Endothelial cell (in vitro differentiated cells): ENCODE measurements around the gene CMTR1. TPM values are rescaled to one million over a fixed set of nuclear protein-coding genes. Genes with fewer than 3 reads are reported as not detected.

Source experiments
- DNase-seq: peaks from one replicate; pipeline ENCODE4 v3.0.0; 2021; ENCODE audit warnings: low spot score
- H3K27ac Mint-ChIP-seq: one replicate; pipeline ENCODE4 v1.8.0; 2021; ENCODE audit warnings: mixed read lengths, inconsistent platforms; ENCODE audit not compliant: unreplicated experiment
- H3K27me3 Mint-ChIP-seq: one replicate; pipeline ENCODE4 v1.8.0; 2021; ENCODE audit warnings: mild to moderate bottlenecking, moderate library complexity, mixed read lengths, inconsistent platforms; ENCODE audit not compliant: unreplicated experiment
- H3K36me3 Mint-ChIP-seq: one replicate; pipeline ENCODE4 v1.8.0; 2021; ENCODE audit warnings: mild to moderate bottlenecking, low read depth, mixed read lengths, inconsistent platforms; ENCODE audit not compliant: unreplicated experiment
- H3K4me1 Mint-ChIP-seq: one replicate; pipeline ENCODE4 v1.8.0; 2021; ENCODE audit warnings: mild to moderate bottlenecking, mixed read lengths, inconsistent platforms; ENCODE audit not compliant: unreplicated experiment
- H3K4me3 Mint-ChIP-seq: one replicate; pipeline ENCODE4 v1.8.0; 2021; ENCODE audit warnings: mild to moderate bottlenecking, mixed read lengths, inconsistent platforms; ENCODE audit not compliant: unreplicated experiment
- H3K9me3 Mint-ChIP-seq: one replicate; pipeline ENCODE4 v1.8.0; 2021; ENCODE audit warnings: mixed read lengths, inconsistent platforms; ENCODE audit not compliant: unreplicated experiment
- CTCF ChIP-seq: fragments of 200-600 bp; sonication (generic); IDR thresholded peaks from one replicate; pipeline ENCODE4 v1.5.0; 2021; ENCODE audit warnings: antibody characterized with exemption; ENCODE audit not compliant: unreplicated experiment
- total RNA-seq: library from RNA; stranded (reverse); fragmentation: NEBNext Ultra II Directional; extraction: Animal tissue kit (Norgen Biotek cat#: 25700); gene quantifications from one replicate; pipeline ENCODE4 v1.2.1, GENCODE V29; 2021; ENCODE audit not compliant: unreplicated experiment

CMTR1 gene
- total RNA-seq, 1 donor from 2014 or later: 50.0 TPM

DNA sequence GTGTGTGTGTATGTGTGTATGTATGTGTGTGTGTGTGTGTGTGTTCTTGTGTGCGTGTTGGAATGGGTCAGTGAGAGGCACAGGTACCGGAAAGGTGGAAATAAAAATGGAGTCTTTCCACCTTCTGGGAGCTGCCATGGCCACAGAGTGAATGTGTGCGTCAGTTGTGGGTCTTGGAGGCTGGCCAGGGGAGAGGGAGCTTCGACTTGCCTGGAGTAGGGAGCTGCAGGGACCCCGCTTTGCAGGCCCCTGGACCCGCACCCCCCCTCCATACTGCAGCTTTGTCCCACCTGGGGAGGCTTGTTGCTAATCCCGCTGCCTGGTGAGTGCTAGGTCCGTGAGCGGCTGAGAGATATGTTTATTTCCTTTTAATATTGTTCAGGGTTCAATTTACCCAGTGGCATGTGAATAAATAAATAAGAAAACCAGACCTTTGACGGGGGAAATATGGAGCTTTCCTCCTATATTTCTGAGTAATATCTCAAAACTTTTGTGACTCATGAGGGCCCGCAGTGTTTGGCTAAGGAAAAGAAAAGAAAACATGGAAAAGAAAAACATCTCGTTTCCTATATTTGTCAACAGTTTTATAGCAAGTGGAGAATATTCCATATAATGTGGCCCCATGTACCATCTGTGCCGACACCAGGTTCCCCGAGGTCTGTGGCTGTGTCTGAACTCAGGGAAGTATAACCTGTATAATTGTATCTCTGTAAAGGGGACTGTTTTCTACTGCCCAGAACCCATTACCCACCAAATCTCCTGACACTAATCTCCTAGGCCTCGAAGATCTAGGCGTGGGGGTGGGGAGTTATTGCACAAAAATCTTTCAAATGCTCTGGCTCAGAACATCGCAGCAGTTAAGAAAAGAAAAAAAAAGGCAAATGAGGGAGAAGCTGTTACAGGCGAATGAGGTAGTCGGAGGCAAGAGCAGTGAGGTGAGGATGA lies 91.3 kb downstream of the CMTR1 start:
- Mint-ChIP-seq H3K4me1 (no peaks in the 10 kb centered on the region), H3K36me3 (no peaks in the 10 kb centered on the region), H3K9me3 (no peaks in the 10 kb centered on the region), H3K27ac (no peak overlapping the region), H3K4me3 (no peak overlapping the region), H3K27me3 (peaks cover 1% of the 10 kb centered on the region)
- no peak for DNase-seq
- no peak for TF ChIP-seq CTCF

DNA sequence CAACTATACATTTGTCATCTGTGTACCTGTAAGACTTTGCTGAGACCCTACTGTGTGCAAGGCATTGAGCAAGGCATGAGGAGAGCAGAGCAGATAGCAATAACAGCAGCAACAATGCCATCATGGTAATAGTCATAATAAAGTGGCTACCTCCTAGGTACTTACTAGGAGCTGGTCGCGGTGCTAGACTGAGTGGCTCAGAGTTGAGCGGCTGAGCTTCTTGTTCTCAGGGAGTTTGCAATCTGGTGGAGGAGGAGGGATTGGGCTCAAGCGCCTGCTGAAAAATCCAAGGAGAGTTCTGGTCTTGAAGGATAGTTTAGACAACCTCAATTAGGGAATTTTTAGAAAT lies 91.9 kb downstream of the CMTR1 start:
- TF ChIP-seq CTCF: no peak

DNA sequence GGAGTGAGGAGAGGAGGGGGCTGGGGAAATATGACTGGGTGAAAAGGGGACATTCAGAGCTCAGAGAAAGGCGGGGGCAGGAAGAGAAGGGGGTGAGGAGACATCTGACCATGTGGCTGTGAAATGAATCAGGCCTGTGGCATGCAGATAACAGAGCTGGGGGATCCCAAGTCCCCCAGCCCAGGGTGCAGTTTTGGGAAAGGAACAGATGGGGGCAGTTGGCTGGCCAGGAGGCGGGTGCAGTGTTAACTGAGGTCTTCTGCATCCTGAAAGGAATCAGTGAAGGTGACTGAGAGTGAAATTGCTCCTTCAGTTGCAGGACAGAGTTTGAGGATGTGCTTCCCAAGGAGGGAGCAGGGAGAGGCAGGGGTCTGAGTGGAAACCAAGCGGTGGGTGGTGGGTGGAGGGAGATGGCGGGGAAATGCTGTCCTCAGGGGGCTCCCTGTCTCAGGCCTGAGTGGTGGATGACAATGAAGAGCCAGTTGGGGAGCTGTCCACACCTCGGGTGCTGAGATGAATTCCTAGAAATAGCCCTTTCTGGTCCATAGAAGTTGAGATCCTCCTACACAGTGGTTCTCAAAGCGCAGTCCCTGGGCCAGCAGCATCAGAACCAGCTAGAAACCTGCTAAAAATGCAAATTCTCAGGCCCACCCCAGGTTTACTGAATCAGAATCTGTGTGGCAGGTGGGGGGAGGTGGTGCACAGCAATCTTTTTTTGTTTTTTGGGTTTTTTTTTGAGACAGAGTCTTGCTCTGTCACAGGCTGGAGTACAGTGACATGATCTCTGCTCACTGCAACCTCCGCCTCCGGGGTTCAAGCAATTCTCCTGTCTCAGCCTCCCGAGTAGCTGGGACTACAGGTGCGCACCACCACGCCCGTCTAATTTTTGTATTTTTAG lies 92.7 kb downstream of the CMTR1 start:
- H3K4me1 Mint-ChIP-seq: no peaks in the 10 kb centered on the region
- H3K4me3 Mint-ChIP-seq: no peak overlapping the region
- no peak for TF ChIP-seq CTCF
- H3K27ac Mint-ChIP-seq: no peak overlapping the region
- DNase-seq: peak; percentile 50
- H3K27me3 Mint-ChIP-seq: peaks cover 1% of the 10 kb centered on the region
- H3K36me3 Mint-ChIP-seq: no peaks in the 10 kb centered on the region
- H3K9me3 Mint-ChIP-seq: no peaks in the 10 kb centered on the region

More for the DNA sequence above, 91.9 kb downstream of the CMTR1 start:
- DNase-seq: no peak
- H3K27me3 Mint-ChIP-seq: peaks cover 1% of the 10 kb centered on the region
- no peaks in the 10 kb centered on the region for H3K4me1 Mint-ChIP-seq
- no peaks in the 10 kb centered on the region for H3K36me3 Mint-ChIP-seq
- H3K9me3 Mint-ChIP-seq: no peaks in the 10 kb centered on the region
- no peak overlapping the region for H3K27ac Mint-ChIP-seq
- no peak overlapping the region for H3K4me3 Mint-ChIP-seq

DNA sequence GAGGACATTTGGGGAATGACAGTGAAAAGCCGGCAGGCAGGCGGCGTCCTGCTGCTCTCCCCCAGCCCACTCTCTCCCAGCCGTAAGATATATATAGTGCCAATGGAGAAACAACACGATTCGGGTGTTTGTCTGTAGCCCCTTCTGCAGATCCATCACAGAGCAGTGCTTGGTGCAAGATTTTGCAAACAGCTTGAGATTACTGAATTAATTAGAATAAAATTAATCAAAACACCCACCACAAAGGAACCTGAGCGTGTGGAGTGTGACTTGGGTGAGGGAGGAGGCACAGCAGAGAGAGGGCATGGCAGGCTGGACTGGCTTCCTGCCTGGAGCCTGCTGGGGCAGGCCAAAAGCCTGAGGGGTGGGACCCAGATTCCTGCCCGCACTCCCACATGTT lies 95.5 kb downstream of the CMTR1 start:
- TF ChIP-seq CTCF: no peak
- H3K36me3 Mint-ChIP-seq: no peaks in the 10 kb centered on the region
- no peaks in the 10 kb centered on the region for H3K9me3 Mint-ChIP-seq
- no peak overlapping the region for H3K4me3 Mint-ChIP-seq
- H3K27me3 Mint-ChIP-seq: peaks cover 1% of the 10 kb centered on the region
- no peak for DNase-seq
- H3K27ac Mint-ChIP-seq: no peak overlapping the region
- H3K4me1 Mint-ChIP-seq: no peaks in the 10 kb centered on the region
